K562 (cell line): ENCODE measurements around the gene MMP24OS. TPM values are rescaled to one million over a fixed set of nuclear protein-coding genes. Genes with fewer than 3 reads are reported as not detected.

Experiments used
- ATAC-seq: fragments of 200-7000 bp; cut with Tn5 transposase; 3 replicates; pipeline ENCODE4 v1.9.1; 2020; ENCODE audit warnings: moderate library complexity
- BruUV-seq: library from RNA; stranded (reverse); fragments of 400-500 nt; replicated peaks from 2 replicates; lab custom pipeline; 2021; lab: Mats Ljungman, UMichigan
- CTCF ChIA-PET: fragments of 300-600 bp; formaldehyde crosslinking; extraction: SDS; loops from one replicate; lab custom pipeline; 2021; ENCODE audit warnings: low intra/inter-chr PET ratio; lab: Yijun Ruan, JAX
- POLR2A ChIA-PET: fragments of 300-600, 350-650 bp; sonication (Branson Sonifier 250); formaldehyde crosslinking; extraction: SDS; loops from one replicate; lab custom pipeline; 2021; ENCODE audit warnings: antibody characterized with exemption, inconsistent platforms; lab: Yijun Ruan, JAX
- DNase-seq, 4 experiments: peaks; one replicate each; pipeline versions ENCODE4 v3.0.0 to v3.0.0-alpha.2; 2011 to 2018; ENCODE audit warnings: low spot score in 3 of 4, mixed read lengths in 3 of 4; ENCODE audit errors: extremely low read depth in 1 of 4
- FAIRE-seq: peaks from 2 replicates; lab custom pipeline; 2011; peaks lifted over from hg19 to GRCh38; lab: Jason Lieb, UNC
- H2AFZ ChIP-seq: 2 replicates; pipeline ENCODE4 v1.6.0; 2011; ENCODE audit warnings: low read depth, low read length, control low read depth, inconsistent platforms
- H3K27ac ChIP-seq: fragments of 200-600 bp; 3 replicates; pipeline ENCODE4 v1.8.0; 2011; ENCODE audit warnings: low read depth, mild to moderate bottlenecking, control low read depth, inconsistent platforms, low read length, moderate library complexity, mixed read lengths; ENCODE audit errors: extremely low read depth
- H3K27me3 ChIP-seq, 2 experiments: fragments of 300-600 bp in 1 of 2; 2 replicates in 1 of 2; 3 replicates in 1 of 2; pipeline versions ENCODE4 v1.6.0 to v1.8.0; 2011; ENCODE audit warnings: inconsistent platforms in 2 of 2, low read length in 2 of 2, mild to moderate bottlenecking in 1 of 2, mixed read lengths in 1 of 2, moderate library complexity in 1 of 2; ENCODE audit not compliant: control insufficient read depth in 2 of 2, insufficient read depth in 2 of 2
- H3K36me3 ChIP-seq: fragments of 300-600 bp; 3 replicates; pipeline ENCODE4 v1.8.0; 2011; ENCODE audit warnings: mild to moderate bottlenecking, low read length, inconsistent platforms; ENCODE audit not compliant: control insufficient read depth, insufficient read depth
- H3K4me1 ChIP-seq, 2 experiments: fragments of 200-600 bp in 1 of 2; replicated peaks in 1 of 2; 2 replicates in 1 of 2; 3 replicates in 1 of 2; pipeline versions ENCODE4 v1.5.1 to v1.8.0; 2011; ENCODE audit warnings: inconsistent platforms in 2 of 2, low read length in 2 of 2, mild to moderate bottlenecking in 1 of 2, mixed read lengths in 1 of 2, moderate library complexity in 1 of 2; ENCODE audit not compliant: control insufficient read depth in 2 of 2, insufficient read depth in 2 of 2
- H3K4me2 ChIP-seq: 2 replicates; pipeline ENCODE4 v1.6.1; 2011; ENCODE audit warnings: low read length, control low read depth, inconsistent platforms, mixed read lengths; ENCODE audit not compliant: insufficient read depth
- H3K4me3 ChIP-seq: fragments of 200-600 bp; sonication (generic), shearing (Covaris generic); 2 replicates; pipeline ENCODE4 v1.5.1; 2016; ENCODE audit warnings: control low read depth, inconsistent platforms
- H3K79me2 ChIP-seq: fragments of 200-600 bp; 3 replicates; pipeline ENCODE4 v1.8.0; 2011; ENCODE audit warnings: low read length, inconsistent platforms; ENCODE audit not compliant: control insufficient read depth, insufficient read depth
- H3K9ac ChIP-seq, 2 experiments: 2 replicates each; pipeline versions ENCODE4 v1.6.0 to v1.6.1; 2011; ENCODE audit warnings: low read depth in 2 of 2, low read length in 2 of 2, control low read depth in 1 of 2, inconsistent platforms in 1 of 2, mild to moderate bottlenecking in 1 of 2, mixed read lengths in 1 of 2; ENCODE audit not compliant: insufficient read depth in 1 of 2
- H3K9me1 ChIP-seq: one replicate; pipeline ENCODE4 v1.6.0; 2011; ENCODE audit warnings: inconsistent platforms, mild to moderate bottlenecking, low read length, moderate library complexity; ENCODE audit not compliant: control insufficient read depth, insufficient read depth
- H3K9me3 ChIP-seq: replicated peaks from 2 replicates; pipeline ENCODE4 v1.5.1; 2011; ENCODE audit warnings: low read depth, low read length, inconsistent platforms; ENCODE audit not compliant: control insufficient read depth, insufficient read depth
- H4K20me1 ChIP-seq: replicated peaks from 2 replicates; pipeline ENCODE4 v1.6.1; 2011; ENCODE audit warnings: low read length, inconsistent platforms, mixed read lengths; ENCODE audit not compliant: control insufficient read depth, insufficient read depth
- BMI1 ChIP-seq: fragments of 150-350 bp; IDR thresholded peaks from 2 replicates; pipeline ENCODE4 v1.6.1; 2014; ENCODE audit warnings: low read length
- CBFB ChIP-seq: sonication (generic); formaldehyde crosslinking; IDR thresholded peaks from 2 replicates; pipeline ENCODE4 v1.4.0; 2020; ENCODE audit warnings: mild to moderate bottlenecking, missing genetic modification reagents
- CLOCK ChIP-seq: fragments of 250-450 bp; sonication (Bioruptor Pico); IDR thresholded peaks from 2 replicates; pipeline ENCODE4 v1.4.0; 2020; ENCODE audit warnings: mild to moderate bottlenecking, moderate library complexity, borderline replicate concordance
- ELF4 ChIP-seq: fragments of 450-650 bp; formaldehyde crosslinking; IDR thresholded peaks from 2 replicates; pipeline ENCODE4 v1.4.0; 2022; ENCODE audit warnings: missing genetic modification characterization
- IFI16 ChIP-seq: fragments of 250-450 bp; sonication (Bioruptor Pico); IDR thresholded peaks from 2 replicates; pipeline ENCODE4 v2.1.2; 2022; ENCODE audit warnings: mild to moderate bottlenecking, inconsistent platforms
- MAFF ChIP-seq: IDR thresholded peaks from 2 replicates; pipeline ENCODE4 v1.6.1; 2012; ENCODE audit warnings: low read length, improper control_type of control experiment
- POLR3A ChIP-seq: IDR thresholded peaks from 2 replicates; pipeline ENCODE4 v1.6.1; 2011; ENCODE audit warnings: borderline replicate concordance, mild to moderate bottlenecking, moderate library complexity; ENCODE audit not compliant: insufficient read length, insufficient read depth; ENCODE audit errors: extremely low read depth
- RBM25 ChIP-seq: fragments of 200-400 bp; formaldehyde crosslinking; IDR thresholded peaks from 2 replicates; pipeline ENCODE4 v1.6.1; 2018; ENCODE audit warnings: low read length, low read depth, moderate library complexity; ENCODE audit not compliant: severe bottlenecking
- RFX1 ChIP-seq: fragments of 450-650 bp; IDR thresholded peaks from 2 replicates; pipeline ENCODE4 v1.6.1; 2016; ENCODE audit warnings: mild to moderate bottlenecking, moderate library complexity
- SMARCA4 ChIP-seq: fragments of 450-650 bp; IDR thresholded peaks from 2 replicates; pipeline ENCODE4 v1.6.1; 2016
- SMARCC2 ChIP-seq: fragments of 450-650 bp; IDR thresholded peaks from 2 replicates; pipeline ENCODE4 v1.6.1; 2017; ENCODE audit warnings: antibody characterized with exemption, moderate library complexity, mild to moderate bottlenecking, low read depth
- U2AF1 ChIP-seq: fragments of 200-400 bp; formaldehyde crosslinking; optimal IDR thresholded peaks from 2 replicates; pipeline ENCODE3; 2017; ENCODE audit warnings: mild to moderate bottlenecking, low read depth, low read length, moderate library complexity
- ZNF696 ChIP-seq: fragments of 250-450 bp; sonication (Bioruptor Pico); conservative IDR thresholded peaks from 2 replicates; pipeline ENCODE4 v1.4.0; 2020; ENCODE audit warnings: mild to moderate bottlenecking, moderate library complexity
- WGBS: fragments of 100-300 bp; shearing (Covaris generic); methylation state at CpG from one replicate; pipeline ENCODE4 v1.1.6; 2016; ENCODE audit warnings: low coverage, mixed read lengths; ENCODE audit not compliant: insufficient coverage; ENCODE audit errors: missing lambda C conversion rate; 5-methylcytosine and 5-hydroxymethylcytosine counted together
- in situ Hi-C: fragments of 300-500 bp; cut with MboI; formaldehyde crosslinking; loops from 4 replicates; pipeline ENCODE4 v1.15.0; 2018; ENCODE audit warnings: inconsistent platforms, mixed read lengths
- intact Hi-C: fragments of 100-400 bp; cut with micrococcal nuclease; formaldehyde crosslinking; loops from 2 replicates; pipeline ENCODE4 v1.14.2; 2022
- polyA plus RNA-seq, 8 experiments: library from polyadenylated mRNA; depleted of rRNA in 4 of 8; stranded (reverse) in 5 of 8; unstranded in 3 of 8; fragments of >200 nt; fragmentation: Nextera tagmentation in 2 of 8; fragmentation: Illumina TruSeq in 1 of 8; extraction: Ambion mirVana in 2 of 8; extraction: Trizol in 1 of 8; gene quantifications; 2 replicates each; pipeline versions ENCODE4 v1.2.1 to v1.2.3, GENCODE V29; 2011 to 2014; ENCODE audit warnings: inconsistent platforms in 1 of 8, missing spikeins in 1 of 8
- total RNA-seq, 7 experiments: library from RNA; depleted of rRNA in 6 of 7; stranded (reverse); fragments of >200 nt in 6 of 7; fragmentation: Illumina TruSeq in 2 of 7; extraction: Trizol in 2 of 7; gene quantifications; 2 replicates each; pipeline versions ENCODE4 v1.2.1 to v1.2.3, GENCODE V29; 2011 to 2021; ENCODE audit warnings: low replicate concordance in 1 of 7
- TF ChIP-seq, protein P1 (sequence below): sonication (generic); formaldehyde crosslinking; IDR thresholded peaks from 2 replicates; pipeline ENCODE4 v1.8.1; 2023; ENCODE audit warnings: mild to moderate bottlenecking, missing genetic modification reagents
- TF ChIP-seq, protein P2 (sequence below), 2 experiments: fragments of 450-650 bp in 1 of 2; sonication (generic) in 1 of 2; formaldehyde crosslinking; conservative IDR thresholded peaks; 2 replicates each; pipeline versions ENCODE4 v1.4.0 to v1.8.1; 2020 to 2022; ENCODE audit warnings: mild to moderate bottlenecking in 1 of 2, missing genetic modification reagents in 1 of 2

MMP24OS gene
- total and polyA plus RNA-seq, 9 of the 15 experiments (the other 6 are each of a cell fraction or from before 2014, with no cell fraction given) = 0.92 to 41.5 (median 11.4) TPM

- H3K4me2 ChIP-seq = no peak overlapping the region
- 71% methylated on average over 6 of the region's 6 CpGs for WGBS
- no TSS peak for BruUV-seq
- intact Hi-C loops = no loop called here
- H3K79me2 ChIP-seq = no peaks in the 10 kb centered on the region
- ChIA-PET POLR2A (interaction anchor here (0.7 to 1.8 kb wide), 2 partner anchors 9 to 18 kb away, joined by 4 to 6 read pairs; partner anchors contain the start of gene EIF6), CTCF (interaction anchor here (0.7 to 2.2 kb wide), 5 partner anchors 27 to 429 kb away, joined by 3 to 12 read pairs (median 7); no protein-coding TSS in a partner anchor)
- H3K36me3 ChIP-seq = peaks cover 21% of the 10 kb centered on the region; the same call in 1 of the 3 replicates
- FAIRE-seq = no peak
- H3K9ac ChIP-seq = no peak overlapping the region
- H3K27ac ChIP-seq = no peak overlapping the region
- no peak for DNase-seq
- no peaks in the 10 kb centered on the region for H3K9me3 ChIP-seq
- peaks cover 3% of the 10 kb centered on the region for H3K9me1 ChIP-seq
- 0 out of 2 replicates have a peak, but pooled peaks cover 4% of the 10 kb centered on the region for H4K20me1 ChIP-seq
- H2AFZ ChIP-seq = no peak overlapping the region
- H3K4me1 ChIP-seq = peaks cover 20 to 21% of the 10 kb centered on the region in 2 experiments
- no peak for ATAC-seq
- in situ Hi-C loops = loop anchor here (25.0 kb wide), 1 partner anchor 135 kb away; the partner anchor contains the start of gene GDF5
- H3K27me3 ChIP-seq = no peaks in the 10 kb centered on the region
- H3K4me3 ChIP-seq = no peak overlapping the region
- TF ChIP-seq RFX1 (no peak), RBM25 (no peak), SMARCA4 (no peak), BMI1 (no peak), POLR3A (no peak), MAFF (no peak), ZNF696 (no peak), CLOCK (CRISPR knock-in tag) (no peak), IFI16 (CRISPR knock-in tag) (no peak), CBFB (CRISPR knock-in tag) (no peak), SMARCC2 (no peak), U2AF1 (no peak), ELF4 (CRISPR knock-in tag) (no peak)
- TF ChIP-seq, protein P1, sequence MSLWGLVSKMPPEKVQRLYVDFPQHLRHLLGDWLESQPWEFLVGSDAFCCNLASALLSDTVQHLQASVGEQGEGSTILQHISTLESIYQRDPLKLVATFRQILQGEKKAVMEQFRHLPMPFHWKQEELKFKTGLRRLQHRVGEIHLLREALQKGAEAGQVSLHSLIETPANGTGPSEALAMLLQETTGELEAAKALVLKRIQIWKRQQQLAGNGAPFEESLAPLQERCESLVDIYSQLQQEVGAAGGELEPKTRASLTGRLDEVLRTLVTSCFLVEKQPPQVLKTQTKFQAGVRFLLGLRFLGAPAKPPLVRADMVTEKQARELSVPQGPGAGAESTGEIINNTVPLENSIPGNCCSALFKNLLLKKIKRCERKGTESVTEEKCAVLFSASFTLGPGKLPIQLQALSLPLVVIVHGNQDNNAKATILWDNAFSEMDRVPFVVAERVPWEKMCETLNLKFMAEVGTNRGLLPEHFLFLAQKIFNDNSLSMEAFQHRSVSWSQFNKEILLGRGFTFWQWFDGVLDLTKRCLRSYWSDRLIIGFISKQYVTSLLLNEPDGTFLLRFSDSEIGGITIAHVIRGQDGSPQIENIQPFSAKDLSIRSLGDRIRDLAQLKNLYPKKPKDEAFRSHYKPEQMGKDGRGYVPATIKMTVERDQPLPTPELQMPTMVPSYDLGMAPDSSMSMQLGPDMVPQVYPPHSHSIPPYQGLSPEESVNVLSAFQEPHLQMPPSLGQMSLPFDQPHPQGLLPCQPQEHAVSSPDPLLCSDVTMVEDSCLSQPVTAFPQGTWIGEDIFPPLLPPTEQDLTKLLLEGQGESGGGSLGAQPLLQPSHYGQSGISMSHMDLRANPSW (CRISPR knock-in tag) = no peak
- TF ChIP-seq, protein P2, sequence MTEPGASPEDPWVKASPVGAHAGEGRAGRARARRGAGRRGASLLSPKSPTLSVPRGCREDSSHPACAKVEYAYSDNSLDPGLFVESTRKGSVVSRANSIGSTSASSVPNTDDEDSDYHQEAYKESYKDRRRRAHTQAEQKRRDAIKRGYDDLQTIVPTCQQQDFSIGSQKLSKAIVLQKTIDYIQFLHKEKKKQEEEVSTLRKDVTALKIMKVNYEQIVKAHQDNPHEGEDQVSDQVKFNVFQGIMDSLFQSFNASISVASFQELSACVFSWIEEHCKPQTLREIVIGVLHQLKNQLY (CRISPR knock-in tag; conservative IDR thresholded peaks at IDR 0.05) = no peak
Measured at GRCh38 chr20:35302421-35303335, 24.8 kb upstream of the MMP24OS start.
